ENCODE measurements around the gene CCNA2. TPM values are rescaled to one million over a fixed set of nuclear protein-coding genes. Genes with fewer than 3 reads are reported as not detected.

The CCNA2 gene
- total and polyA plus RNA-seq, 9 of the 15 experiments (the other 6 are each of a cell fraction or from before 2014, with no cell fraction given), result 37.1 to 197 (median 154) TPM

DNA sequence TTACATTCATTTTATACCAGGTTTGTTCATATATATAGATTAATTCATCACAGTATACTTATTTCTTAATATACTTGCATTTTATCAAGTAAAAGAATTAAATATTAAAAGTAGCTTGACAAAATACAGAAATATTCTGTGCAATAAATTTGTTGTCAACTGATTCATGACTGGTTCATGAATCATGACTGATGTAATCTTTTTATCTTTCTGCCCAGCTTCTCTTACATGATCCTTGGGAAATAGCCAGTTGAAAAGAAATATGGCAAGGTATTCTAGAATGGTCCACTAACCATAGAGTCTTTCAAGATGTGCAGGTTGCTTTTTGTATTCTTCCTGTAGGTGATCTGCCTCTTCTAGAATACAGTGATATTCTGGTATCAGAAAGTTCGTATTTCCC is 4.2 kb upstream of the CCNA2 start (continued):
- TF ChIP-seq, protein P1, sequence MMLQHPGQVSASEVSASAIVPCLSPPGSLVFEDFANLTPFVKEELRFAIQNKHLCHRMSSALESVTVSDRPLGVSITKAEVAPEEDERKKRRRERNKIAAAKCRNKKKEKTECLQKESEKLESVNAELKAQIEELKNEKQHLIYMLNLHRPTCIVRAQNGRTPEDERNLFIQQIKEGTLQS (IDR thresholded peaks at IDR 0.05), result peak; percentile 83
- TF ChIP-seq, protein P1 (CRISPR knock-in tag; conservative IDR thresholded peaks at IDR 0.05), result no peak
- TF ChIP-seq, protein P2, sequence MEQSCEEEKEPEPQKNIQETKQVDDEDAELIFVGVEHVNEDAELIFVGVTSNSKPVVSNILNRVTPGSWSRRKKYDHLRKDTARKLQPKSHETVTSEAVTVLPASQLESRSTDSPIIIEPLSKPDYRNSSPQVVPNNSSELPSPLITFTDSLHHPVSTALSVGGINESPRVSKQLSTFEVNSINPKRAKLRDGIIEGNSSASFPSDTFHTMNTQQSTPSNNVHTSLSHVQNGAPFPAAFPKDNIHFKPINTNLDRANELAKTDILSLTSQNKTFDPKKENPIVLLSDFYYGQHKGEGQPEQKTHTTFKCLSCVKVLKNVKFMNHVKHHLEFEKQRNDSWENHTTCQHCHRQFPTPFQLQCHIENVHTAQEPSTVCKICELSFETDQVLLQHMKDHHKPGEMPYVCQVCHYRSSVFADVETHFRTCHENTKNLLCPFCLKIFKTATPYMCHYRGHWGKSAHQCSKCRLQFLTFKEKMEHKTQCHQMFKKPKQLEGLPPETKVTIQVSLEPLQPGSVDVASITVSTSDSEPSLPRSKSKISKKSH (CRISPR knock-in tag; IDR thresholded peaks at IDR 0.05), result no peak
- TF ChIP-seq TAL1 (IDR thresholded peaks at IDR 0.05), result peak; percentile 62
- TF ChIP-seq CEBPG (CRISPR knock-in tag; IDR thresholded peaks at IDR 0.05), result no peak
- peak; percentile 24 to 82; a peak in 2 of 4 replicates for TF ChIP-seq CEBPG (tag; conservative IDR thresholded peaks at IDR 0.05 in 1 of 2, IDR thresholded peaks at IDR 0.05 in 1 of 2)
- peak; percentile 83 for TF ChIP-seq JUN (IDR thresholded peaks at IDR 0.05; ENCODE audit: borderline replicate concordance, low read depth, low read length)
- TF ChIP-seq JUN (CRISPR knock-in tag; IDR thresholded peaks at IDR 0.05; ENCODE audit: borderline replicate concordance), result no peak
- TF ChIP-seq MTA2 (IDR thresholded peaks at IDR 0.05; ENCODE audit: low read depth), result 0 out of 2 replicates have a peak, but pooled peaks have one; percentile 23
- 0 out of 2 replicates have a peak, but pooled peaks have one; percentile 22 for TF ChIP-seq FOXM1 (IDR thresholded peaks at IDR 0.05; ENCODE audit: low read depth)
- no peak for TF ChIP-seq FOXM1 (CRISPR knock-in tag; IDR thresholded peaks at IDR 0.05; ENCODE audit: low read depth)
- TF ChIP-seq NFIC (IDR thresholded peaks at IDR 0.05), result peak; percentile 41; the same call in 1 of the 2 replicates
- peak; percentile 20 for TF ChIP-seq TAF9B (IDR thresholded peaks at IDR 0.05; ENCODE audit: partially characterized antibody)
- TF ChIP-seq BRD9 (IDR thresholded peaks at IDR 0.05; ENCODE audit: low read depth, partially characterized antibody), result no peak
- no peak for TF ChIP-seq KHSRP (IDR thresholded peaks at IDR 0.05)
- TF ChIP-seq PYGO2 (tag; IDR thresholded peaks at IDR 0.05), result 0 out of 2 replicates have a peak, but pooled peaks have one; percentile 28
- TF ChIP-seq HNRNPK (IDR thresholded peaks at IDR 0.05; ENCODE audit: low read depth, low read length, poor library complexity, severe bottlenecking), result no peak
- TF ChIP-seq, protein P3, sequence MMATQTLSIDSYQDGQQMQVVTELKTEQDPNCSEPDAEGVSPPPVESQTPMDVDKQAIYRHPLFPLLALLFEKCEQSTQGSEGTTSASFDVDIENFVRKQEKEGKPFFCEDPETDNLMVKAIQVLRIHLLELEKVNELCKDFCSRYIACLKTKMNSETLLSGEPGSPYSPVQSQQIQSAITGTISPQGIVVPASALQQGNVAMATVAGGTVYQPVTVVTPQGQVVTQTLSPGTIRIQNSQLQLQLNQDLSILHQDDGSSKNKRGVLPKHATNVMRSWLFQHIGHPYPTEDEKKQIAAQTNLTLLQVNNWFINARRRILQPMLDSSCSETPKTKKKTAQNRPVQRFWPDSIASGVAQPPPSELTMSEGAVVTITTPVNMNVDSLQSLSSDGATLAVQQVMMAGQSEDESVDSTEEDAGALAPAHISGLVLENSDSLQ (IDR thresholded peaks at IDR 0.05), result 0 out of 2 replicates have a peak, but pooled peaks have one; percentile 39
- peak; percentile 81 for TF ChIP-seq SMARCC2 (IDR thresholded peaks at IDR 0.05; ENCODE audit: low read depth)

All from K562 (cell line).